ENCODE data around the gene SMARCB1. TPM values are rescaled to one million over a fixed set of nuclear protein-coding genes. Genes with fewer than 3 reads are reported as not detected.

The SMARCB1 gene
- total and polyA plus RNA-seq, 2 donors (not counting 3 experiments of a cell fraction or from before 2014, with no cell fraction given) = 113 to 148 TPM

DNA sequence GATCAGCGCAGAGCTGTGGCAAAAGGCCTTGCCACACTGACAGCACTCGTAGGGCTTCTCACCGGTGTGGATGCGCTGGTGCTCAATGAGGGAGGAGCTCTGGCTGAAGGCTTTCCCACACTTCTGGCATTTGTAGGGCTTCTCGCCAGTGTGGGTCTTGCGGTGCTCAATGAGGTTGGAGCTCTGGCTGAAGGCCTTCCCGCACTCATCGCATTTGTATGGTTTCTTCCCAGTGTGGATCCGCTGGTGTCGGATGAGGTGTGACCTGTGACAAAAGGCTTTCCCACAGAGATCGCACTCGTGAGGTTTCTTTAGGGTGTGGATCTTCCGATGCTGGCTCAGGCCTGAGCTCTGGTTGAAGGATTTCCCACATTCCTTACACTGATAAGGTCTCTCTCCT lies 42.8 kb upstream of the SMARCB1 start:
- no peak overlapping the region for H3K9ac ChIP-seq (replicated peaks; ENCODE audit: extremely low read depth, insufficient read depth, low read length)
- H4K20me1 ChIP-seq (replicated peaks; ENCODE audit: control insufficient read depth, extremely low read depth, insufficient read depth, low read length) = no peaks in the 10 kb centered on the region
- H3K36me3 ChIP-seq (ENCODE audit: control insufficient read depth in 2 of 2, extremely low read depth in 1 of 2, insufficient read depth in 2 of 2, low read length in 2 of 2) = peaks cover 5 to 23% of the 10 kb centered on the region in 2 experiments
- no peaks in the 10 kb centered on the region for H3K9me3 ChIP-seq (replicated peaks; ENCODE audit: control insufficient read depth, insufficient read depth, low read length)
- DNase-seq (ENCODE audit: low read depth, low spot score) (no peak), FAIRE-seq (no peak)
- dilution Hi-C loops (cut with MboI; ENCODE audit: extremely low pct_ligation_motif_present, low sequenced_read_pairs) (no loop called here), intact Hi-C loops (cut with micrococcal nuclease) (no loop called here)
- no peaks in the 10 kb centered on the region for H3K79me2 ChIP-seq (ENCODE audit: control insufficient read depth, insufficient read depth, low read length)
- ChIA-PET POLR2A (no interaction called here), CTCF (interaction anchor here (2.0 kb wide), 1 partner anchor 106 kb away, joined by 5 read pairs; no protein-coding TSS in a partner anchor)
- no TSS peak for BruUV-seq (replicated peaks)
- no peak overlapping the region for H3K4me2 ChIP-seq (ENCODE audit: insufficient read depth, low read length)
- no peak overlapping the region for H2AFZ ChIP-seq (ENCODE audit: low read depth, low read length)
- H3K4me3 ChIP-seq (replicated peaks in 1 of 3; ENCODE audit: insufficient read depth in 1 of 3, low read depth in 1 of 3, low read length in 3 of 3) = no peak overlapping the region
- no peaks in the 10 kb centered on the region for H3K9me1 ChIP-seq (replicated peaks; ENCODE audit: control insufficient read depth, extremely low read depth, insufficient read depth, low read length)
- no peaks in the 10 kb centered on the region for H3K27me3 ChIP-seq (ENCODE audit: control insufficient read depth in 2 of 2, insufficient read depth in 2 of 2, low read length in 2 of 2)
- TF ChIP-seq FOS (IDR thresholded peaks at IDR 0.05; ENCODE audit: borderline replicate concordance, insufficient read depth, low read length) = no peak
- TF ChIP-seq JUN (IDR thresholded peaks at IDR 0.05; ENCODE audit: borderline replicate concordance, insufficient read depth, insufficient read length, low read depth) = no peak
- TF ChIP-seq POLR2A (IDR thresholded peaks at IDR 0.05; ENCODE audit: low read depth, low read length) = no peak
- no peak for TF ChIP-seq GATA2 (IDR thresholded peaks at IDR 0.05; ENCODE audit: insufficient read depth, insufficient read length, low read depth, low read length)
- no peak for TF ChIP-seq POLR2AphosphoS5 (IDR thresholded peaks at IDR 0.05; ENCODE audit: insufficient read depth, low read depth, low read length)
- TF ChIP-seq, protein P1, sequence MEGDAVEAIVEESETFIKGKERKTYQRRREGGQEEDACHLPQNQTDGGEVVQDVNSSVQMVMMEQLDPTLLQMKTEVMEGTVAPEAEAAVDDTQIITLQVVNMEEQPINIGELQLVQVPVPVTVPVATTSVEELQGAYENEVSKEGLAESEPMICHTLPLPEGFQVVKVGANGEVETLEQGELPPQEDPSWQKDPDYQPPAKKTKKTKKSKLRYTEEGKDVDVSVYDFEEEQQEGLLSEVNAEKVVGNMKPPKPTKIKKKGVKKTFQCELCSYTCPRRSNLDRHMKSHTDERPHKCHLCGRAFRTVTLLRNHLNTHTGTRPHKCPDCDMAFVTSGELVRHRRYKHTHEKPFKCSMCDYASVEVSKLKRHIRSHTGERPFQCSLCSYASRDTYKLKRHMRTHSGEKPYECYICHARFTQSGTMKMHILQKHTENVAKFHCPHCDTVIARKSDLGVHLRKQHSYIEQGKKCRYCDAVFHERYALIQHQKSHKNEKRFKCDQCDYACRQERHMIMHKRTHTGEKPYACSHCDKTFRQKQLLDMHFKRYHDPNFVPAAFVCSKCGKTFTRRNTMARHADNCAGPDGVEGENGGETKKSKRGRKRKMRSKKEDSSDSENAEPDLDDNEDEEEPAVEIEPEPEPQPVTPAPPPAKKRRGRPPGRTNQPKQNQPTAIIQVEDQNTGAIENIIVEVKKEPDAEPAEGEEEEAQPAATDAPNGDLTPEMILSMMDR (IDR thresholded peaks at IDR 0.05; ENCODE audit: extremely low read depth in 1 of 2, insufficient read depth in 1 of 2, low read depth in 1 of 2, low read length in 2 of 2) = no peak
- TF ChIP-seq EZH2 (IDR thresholded peaks at IDR 0.05; ENCODE audit: borderline replicate concordance, low read depth, low read length, severe bottlenecking) = no peak
- TF ChIP-seq, protein P2, sequence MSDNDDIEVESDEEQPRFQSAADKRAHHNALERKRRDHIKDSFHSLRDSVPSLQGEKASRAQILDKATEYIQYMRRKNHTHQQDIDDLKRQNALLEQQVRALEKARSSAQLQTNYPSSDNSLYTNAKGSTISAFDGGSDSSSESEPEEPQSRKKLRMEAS (IDR thresholded peaks at IDR 0.05; ENCODE audit: insufficient read depth, insufficient read length) = no peak
- TF ChIP-seq MYC (IDR thresholded peaks at IDR 0.05; ENCODE audit: low read depth, low read length) = no peak
- no peak overlapping the region for H3K27ac ChIP-seq (ENCODE audit: insufficient read depth, low read depth, low read length)
- H3K4me1 ChIP-seq (ENCODE audit: control insufficient read depth, extremely low read depth, insufficient read depth, low read length) = no peaks in the 10 kb centered on the region

Measured in endothelial cell of umbilical vein (primary cell).